ENCODE data around the gene PPIA.
"Not testable (repeated sequence)": the region's sequence is repeated elsewhere in the genome, so short reads cannot be mapped to it uniquely, and the experiment has no call there.

Gene PPIA

GRCh38 chr7:44772867-44773266 is 23.6 kb upstream of the PPIA start:
- H3K36me3 ChIP-seq: peaks cover 1 to 22% (median 15%) of the 10 kb centered on the region in 11 experiments; a peak in 20 of 22 replicates
- H3K27ac ChIP-seq: no peak overlapping the region
- peaks cover 0 to 28% (median 17%) of the 10 kb centered on the region in 10 experiments; a peak in 16 of 20 replicates for H3K4me1 ChIP-seq
- H3K4me3 ChIP-seq: no peak overlapping the region
- no peak overlapping the region for H3K9ac ChIP-seq
- H3K9me3 ChIP-seq (replicated peaks in 1 of 11): no peaks in the 10 kb centered on the region
- H3K27me3 ChIP-seq: no peaks in the 10 kb centered on the region
- no peak overlapping the region for H3K4me2 ChIP-seq
- H4K20me1 ChIP-seq: peaks cover 0 to 22% (median 0%) of the 10 kb centered on the region in 11 experiments; a peak in 8 of 22 replicates
- no peak for TF ChIP-seq Cebpa-rat (IDR thresholded peaks at IDR 0.05)

DNA sequence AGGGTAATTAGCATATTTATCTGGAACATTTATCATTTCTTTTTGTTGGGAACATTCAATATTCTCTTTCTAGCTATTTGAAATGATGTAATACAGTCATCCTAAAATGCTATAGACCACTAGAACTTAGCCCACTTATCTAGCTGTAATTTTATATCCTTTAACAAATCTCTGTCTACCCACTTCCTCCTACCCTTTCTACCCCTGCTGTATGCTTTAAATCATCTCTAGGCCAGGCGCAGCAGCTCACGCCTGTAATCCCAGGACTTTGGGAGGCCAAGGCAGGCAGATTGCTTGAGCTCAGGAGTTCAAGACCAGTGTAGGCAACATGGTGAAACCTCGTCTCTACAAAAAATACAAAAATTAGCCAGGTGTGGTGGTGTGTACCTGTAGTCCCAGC is 22.0 kb upstream of the PPIA start:
- not testable (repeated sequence) for H3K4me2 ChIP-seq; H3K36me3 ChIP-seq; H3K4me3 ChIP-seq; H3K27ac ChIP-seq; H4K20me1 ChIP-seq; H3K9ac ChIP-seq; H3K9me3 ChIP-seq (replicated peaks in 1 of 11); H3K27me3 ChIP-seq
- peaks cover 0 to 12% (median 6%) of the 10 kb centered on the region in 10 experiments; a peak in 14 of 20 replicates for H3K4me1 ChIP-seq

DNA sequence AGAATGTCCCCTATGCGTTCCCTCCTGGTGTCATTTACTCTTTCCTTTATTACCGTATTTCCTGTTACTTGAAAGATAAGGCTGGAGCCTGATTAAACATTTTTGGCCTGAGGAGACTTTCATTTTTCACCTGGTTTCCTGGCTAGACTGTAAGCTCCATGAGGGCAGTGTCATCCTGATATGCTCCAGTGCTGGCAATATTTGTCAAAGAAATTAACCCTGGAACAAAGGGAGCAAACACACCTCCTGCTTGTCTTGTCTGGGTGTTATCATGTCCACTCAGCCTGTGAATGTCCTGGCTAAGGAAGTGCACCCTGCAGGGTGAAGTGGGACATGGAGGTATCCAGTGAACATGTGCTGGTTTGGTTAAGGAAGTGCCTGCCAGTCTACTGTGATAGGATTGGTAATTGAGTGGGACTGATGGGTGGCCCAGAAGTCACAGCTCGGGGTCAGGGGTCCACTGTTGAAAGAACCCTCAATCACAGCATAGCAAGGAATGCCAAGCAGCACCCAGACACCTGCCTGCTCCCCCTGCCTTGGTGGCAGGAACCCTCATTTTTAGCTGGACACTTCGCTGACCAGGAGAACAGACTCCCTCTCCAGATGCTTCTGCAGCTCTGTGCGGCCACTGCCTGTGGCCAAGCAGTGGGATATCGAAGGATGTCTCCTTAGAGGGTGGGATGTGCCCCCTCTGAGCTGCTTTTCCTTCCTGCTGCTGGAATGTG is 20.9 kb upstream of the PPIA start:
- 0 out of 20 replicates have a peak, but pooled peaks cover 0 to 3% (median 0%) of the 10 kb centered on the region in 10 experiments for H3K4me1 ChIP-seq

DNA sequence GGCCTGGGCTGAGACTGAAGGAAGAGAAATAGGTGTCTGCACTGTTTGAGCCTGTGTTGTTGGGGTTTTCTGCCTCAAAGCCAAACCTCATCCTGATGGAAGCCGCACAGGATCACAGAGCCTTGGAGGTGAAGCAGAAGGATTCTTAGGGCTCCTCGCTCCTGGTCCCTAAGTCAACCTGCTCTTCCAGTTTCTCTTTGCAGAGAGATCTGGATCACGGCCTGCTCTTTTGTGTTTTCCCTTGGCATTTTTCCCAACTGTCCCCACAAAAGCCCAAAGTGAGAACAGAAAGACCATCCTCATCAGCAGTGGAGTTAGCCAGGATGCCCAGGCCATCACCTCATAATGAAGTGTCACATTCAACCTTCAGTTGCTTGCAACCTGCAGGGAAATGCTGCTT is 20.3 kb upstream of the PPIA start:
- no peaks in the 10 kb centered on the region for H3K27me3 ChIP-seq
- no peaks in the 10 kb centered on the region for H3K36me3 ChIP-seq
- no peak overlapping the region for H3K4me3 ChIP-seq

More for the DNA sequence above, 20.9 kb upstream of the PPIA start:
- Histone ChIP-seq H3K27me3 (no peaks in the 10 kb centered on the region), H3K4me2 (no peak overlapping the region), H3K9me3 (replicated peaks in 1 of 11) (no peaks in the 10 kb centered on the region), H4K20me1 (no peaks in the 10 kb centered on the region; a peak in 2 of 22 replicates), H3K9ac (no peak overlapping the region), H3K36me3 (no peaks in the 10 kb centered on the region), H3K27ac (no peak overlapping the region), H3K4me3 (no peak overlapping the region)
- no peak for TF ChIP-seq Cebpa-rat (IDR thresholded peaks at IDR 0.05)

GRCh38 chr7:44782460-44782859 is 14.0 kb upstream of the PPIA start:
- H3K9me3 ChIP-seq (replicated peaks in 1 of 11): peaks cover 16 to 35% (median 25%) of the 10 kb centered on the region in 11 experiments
- H3K27me3 ChIP-seq: no peaks in the 10 kb centered on the region
- no peaks in the 10 kb centered on the region for H4K20me1 ChIP-seq
- H3K27ac ChIP-seq: no peak overlapping the region
- TF ChIP-seq Cebpa-rat (IDR thresholded peaks at IDR 0.05): no peak
- H3K4me1 ChIP-seq: peaks cover 0 to 10% (median 4%) of the 10 kb centered on the region in 10 experiments; a peak in 8 of 20 replicates
- H3K4me2 ChIP-seq: no peak overlapping the region
- no peak overlapping the region for H3K4me3 ChIP-seq
- H3K9ac ChIP-seq: no peak overlapping the region
- H3K36me3 ChIP-seq: no peaks in the 10 kb centered on the region; a peak in 1 of 22 replicates

More for the DNA sequence above, 20.3 kb upstream of the PPIA start:
- Histone ChIP-seq H3K9ac (no peak overlapping the region), H3K4me2 (no peak overlapping the region), H4K20me1 (no peaks in the 10 kb centered on the region; a peak in 1 of 22 replicates), H3K9me3 (replicated peaks in 1 of 11) (no peaks in the 10 kb centered on the region), H3K27ac (no peak overlapping the region), H3K4me1 (0 out of 20 replicates have a peak, but pooled peaks cover 0 to 2% (median 0%) of the 10 kb centered on the region in 10 experiments)
- TF ChIP-seq Cebpa-rat (IDR thresholded peaks at IDR 0.05): no peak

DNA sequence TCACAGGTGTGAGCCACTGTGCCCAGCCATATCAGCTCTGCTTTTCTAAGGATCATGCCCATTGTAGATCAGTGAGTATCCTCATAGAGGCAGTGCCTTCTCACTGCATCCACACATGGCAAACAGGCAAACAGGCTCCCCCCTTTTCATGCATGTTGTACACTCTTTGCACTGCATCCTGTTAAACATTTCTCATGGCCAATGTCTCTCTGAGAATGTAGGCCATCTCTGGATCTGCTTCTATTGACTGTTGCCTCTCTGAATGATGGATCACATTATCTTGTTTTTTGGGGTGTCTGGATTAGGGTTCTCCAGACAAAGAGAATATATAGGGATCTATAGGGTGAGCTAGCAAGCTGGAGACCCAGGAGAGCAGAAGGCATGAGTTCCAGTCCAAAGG is 13.1 kb upstream of the PPIA start:
- no peak overlapping the region for H3K9ac ChIP-seq
- H3K27me3 ChIP-seq: no peaks in the 10 kb centered on the region
- no peaks in the 10 kb centered on the region; a peak in 1 of 22 replicates for H3K36me3 ChIP-seq
- no peak overlapping the region for H3K4me2 ChIP-seq
- no peak overlapping the region for H3K27ac ChIP-seq
- TF ChIP-seq Cebpa-rat (IDR thresholded peaks at IDR 0.05): no peak
- H3K9me3 ChIP-seq (replicated peaks in 1 of 11): peaks cover 16 to 35% (median 25%) of the 10 kb centered on the region in 11 experiments
- H3K4me1 ChIP-seq: peaks cover 0 to 12% (median 4%) of the 10 kb centered on the region in 10 experiments; a peak in 8 of 20 replicates
- no peak overlapping the region for H3K4me3 ChIP-seq
- H4K20me1 ChIP-seq: no peaks in the 10 kb centered on the region

DNA sequence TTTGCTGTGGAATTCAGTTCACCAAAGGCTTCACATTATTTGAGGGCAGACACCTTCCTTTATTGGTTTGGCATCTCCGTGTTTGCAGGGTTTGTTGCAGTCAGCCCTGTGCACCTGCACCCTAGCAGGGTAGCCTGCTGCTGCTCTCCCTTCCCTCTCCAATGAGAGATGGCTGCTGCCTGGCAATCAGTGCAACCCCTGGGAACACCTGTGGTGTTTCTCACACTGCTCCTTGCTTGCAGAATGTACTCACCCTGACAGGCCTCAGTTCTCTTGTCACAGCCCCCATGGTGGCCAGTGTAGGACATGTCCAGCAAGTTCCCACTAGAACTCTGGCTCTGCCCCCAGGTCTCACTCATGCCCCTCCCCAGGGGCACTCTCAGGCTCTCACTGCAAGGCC is 12.1 kb upstream of the PPIA start:
- Histone ChIP-seq H3K9me3 (replicated peaks in 1 of 11) (peaks cover 16 to 35% (median 25%) of the 10 kb centered on the region in 11 experiments), H3K4me2 (no peak overlapping the region), H3K9ac (no peak overlapping the region), H3K4me1 (peaks cover 0 to 12% (median 4%) of the 10 kb centered on the region in 10 experiments; a peak in 8 of 20 replicates), H3K27me3 (no peaks in the 10 kb centered on the region), H3K27ac (no peak overlapping the region), H3K36me3 (no peaks in the 10 kb centered on the region; a peak in 1 of 22 replicates), H4K20me1 (no peaks in the 10 kb centered on the region), H3K4me3 (no peak overlapping the region)
- no peak for TF ChIP-seq Cebpa-rat (IDR thresholded peaks at IDR 0.05)

DNA sequence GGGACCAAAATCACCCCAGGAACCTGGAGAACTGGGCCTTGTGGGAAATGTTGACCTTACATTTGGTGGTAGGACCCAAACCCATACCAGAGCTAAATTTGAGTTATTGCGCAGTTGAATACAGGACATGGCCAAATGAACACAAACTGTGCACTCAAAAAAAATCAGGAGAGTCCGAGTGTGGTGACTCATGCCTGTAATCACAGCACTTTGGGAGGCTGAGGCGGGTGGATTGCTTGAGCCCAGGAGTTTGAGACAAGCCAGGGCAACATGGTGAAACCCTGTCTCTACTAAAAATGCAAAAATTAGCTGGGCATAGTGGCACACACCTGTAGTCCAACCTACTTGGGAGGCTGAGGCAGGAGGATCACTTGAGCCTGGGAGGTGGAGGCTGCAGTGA is 11.3 kb upstream of the PPIA start:
- H3K36me3 ChIP-seq, H3K9ac ChIP-seq, H3K27ac ChIP-seq, H4K20me1 ChIP-seq, H3K4me2 ChIP-seq, H3K4me3 ChIP-seq, H3K27me3 ChIP-seq: not testable (repeated sequence)
- peaks cover 0 to 12% (median 4%) of the 10 kb centered on the region in 10 experiments; a peak in 8 of 20 replicates for H3K4me1 ChIP-seq
- peaks cover 16 to 35% (median 25%) of the 10 kb centered on the region in 11 experiments for H3K9me3 ChIP-seq (replicated peaks in 1 of 11)

GRCh38 chr7:44787041-44787440 is 9.4 kb upstream of the PPIA start:
- no peaks in the 10 kb centered on the region; a peak in 1 of 22 replicates for H3K36me3 ChIP-seq
- H3K4me3 ChIP-seq: no peak overlapping the region
- peak overlapping the region in 5 of 11 experiments; percentile 33 to 45 (median 42); a peak in 9 of 22 replicates for H3K4me2 ChIP-seq
- no peak for TF ChIP-seq Cebpa-rat (IDR thresholded peaks at IDR 0.05)
- no peaks in the 10 kb centered on the region for H3K27me3 ChIP-seq
- H3K9ac ChIP-seq: no peak overlapping the region
- H3K27ac ChIP-seq: no peak overlapping the region
- peaks cover 0 to 12% (median 4%) of the 10 kb centered on the region in 10 experiments; a peak in 8 of 20 replicates for H3K4me1 ChIP-seq
- H4K20me1 ChIP-seq: no peaks in the 10 kb centered on the region
- H3K9me3 ChIP-seq (replicated peaks in 1 of 11): peaks cover 16 to 34% (median 25%) of the 10 kb centered on the region in 11 experiments
